ENCODE data around the gene FGFRL1. TPM values are rescaled to one million over a fixed set of nuclear protein-coding genes. Genes with fewer than 3 reads are reported as not detected.

The FGFRL1 gene
- polyA plus RNA-seq, 1 donor from 2014 or later = 0.97 TPM

DNA sequence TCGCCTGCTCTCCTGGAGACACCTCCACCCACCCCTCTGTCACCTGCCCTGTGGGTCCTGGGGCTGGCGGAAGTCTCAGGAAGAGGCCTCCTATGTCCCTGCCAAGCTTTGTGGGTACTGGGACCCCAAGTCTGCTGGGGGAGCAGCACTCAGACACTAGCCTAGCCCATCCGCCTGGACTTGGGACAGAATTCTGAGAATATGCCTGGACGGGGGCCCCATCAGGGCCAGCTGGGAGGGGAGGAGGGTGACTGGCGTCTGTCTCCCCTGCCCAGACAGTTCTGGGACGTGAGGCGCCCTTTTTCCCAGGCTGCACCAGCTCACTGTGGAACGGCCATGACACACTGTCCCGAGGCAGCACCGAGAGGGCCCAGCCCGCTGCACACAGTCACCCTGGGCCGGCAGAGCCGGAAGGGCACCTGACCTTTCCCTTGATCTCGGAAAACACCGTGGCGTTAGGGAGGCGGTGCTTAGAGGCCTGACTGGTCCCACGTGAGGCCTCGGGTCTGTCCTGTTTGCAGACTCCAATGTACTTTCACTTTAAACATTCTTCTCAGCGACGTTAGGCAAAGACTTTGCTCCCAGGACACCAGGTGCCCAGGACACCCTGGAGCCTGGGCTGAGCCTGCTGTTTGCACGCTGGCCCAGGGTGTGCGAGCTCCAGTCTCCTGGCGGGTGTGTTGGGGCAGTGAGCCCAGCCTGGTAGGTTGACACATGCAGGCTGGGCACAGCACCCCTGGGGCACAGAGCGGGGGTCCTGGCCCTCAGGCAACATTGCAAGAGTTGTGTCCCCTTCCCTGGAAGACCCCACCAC is 18.9 kb upstream of the FGFRL1 start:
- Histone ChIP-seq H2AFZ (ENCODE audit: low read depth, low read length) (no peak overlapping the region), H3F3A (ENCODE audit: insufficient read depth, low read length, poor library complexity, severe bottlenecking) (no peaks in the 10 kb centered on the region), H3K9me3 (ENCODE audit: low read length) (no peaks in the 10 kb centered on the region), H4K20me1 (ENCODE audit: insufficient read depth) (no peaks in the 10 kb centered on the region), H3K36me3 (ENCODE audit: insufficient read depth, low read length) (no peaks in the 10 kb centered on the region), H3K27me3 (ENCODE audit: insufficient read depth, low read depth, low read length) (peaks cover 9% of the 10 kb centered on the region), H3K9me2 (ENCODE audit: insufficient read depth, low read length) (no peaks in the 10 kb centered on the region), H3K79me2 (replicated peaks; ENCODE audit: insufficient read depth, low read length) (no peaks in the 10 kb centered on the region), H3K4me2 (ENCODE audit: low read length) (no peak overlapping the region), H3K9ac (ENCODE audit: low read length) (no peak overlapping the region), H3K4me3 (ENCODE audit: low read length) (no peak overlapping the region), H3K27ac (ENCODE audit: low read length) (no peak overlapping the region)
- TF ChIP-seq, protein P1, sequence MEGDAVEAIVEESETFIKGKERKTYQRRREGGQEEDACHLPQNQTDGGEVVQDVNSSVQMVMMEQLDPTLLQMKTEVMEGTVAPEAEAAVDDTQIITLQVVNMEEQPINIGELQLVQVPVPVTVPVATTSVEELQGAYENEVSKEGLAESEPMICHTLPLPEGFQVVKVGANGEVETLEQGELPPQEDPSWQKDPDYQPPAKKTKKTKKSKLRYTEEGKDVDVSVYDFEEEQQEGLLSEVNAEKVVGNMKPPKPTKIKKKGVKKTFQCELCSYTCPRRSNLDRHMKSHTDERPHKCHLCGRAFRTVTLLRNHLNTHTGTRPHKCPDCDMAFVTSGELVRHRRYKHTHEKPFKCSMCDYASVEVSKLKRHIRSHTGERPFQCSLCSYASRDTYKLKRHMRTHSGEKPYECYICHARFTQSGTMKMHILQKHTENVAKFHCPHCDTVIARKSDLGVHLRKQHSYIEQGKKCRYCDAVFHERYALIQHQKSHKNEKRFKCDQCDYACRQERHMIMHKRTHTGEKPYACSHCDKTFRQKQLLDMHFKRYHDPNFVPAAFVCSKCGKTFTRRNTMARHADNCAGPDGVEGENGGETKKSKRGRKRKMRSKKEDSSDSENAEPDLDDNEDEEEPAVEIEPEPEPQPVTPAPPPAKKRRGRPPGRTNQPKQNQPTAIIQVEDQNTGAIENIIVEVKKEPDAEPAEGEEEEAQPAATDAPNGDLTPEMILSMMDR (IDR thresholded peaks at IDR 0.05; ENCODE audit: poor library complexity, severe bottlenecking) = no peak
- TF ChIP-seq TAF1 (IDR thresholded peaks at IDR 0.05; ENCODE audit: low read depth) (no peak), RAD21 (conservative IDR thresholded peaks at IDR 0.05) (no peak), POLR2AphosphoS5 (IDR thresholded peaks at IDR 0.05) (no peak), SMC3 (conservative IDR thresholded peaks at IDR 0.05; ENCODE audit: poor library complexity) (no peak), EZH2 (IDR thresholded peaks at IDR 0.05; ENCODE audit: borderline replicate concordance, insufficient read depth, low read length, poor library complexity, severe bottlenecking) (no peak), MXI1 (conservative IDR thresholded peaks at IDR 0.05; ENCODE audit: poor library complexity, severe bottlenecking) (no peak), EP300 (conservative IDR thresholded peaks at IDR 0.05; ENCODE audit: poor library complexity, severe bottlenecking) (no peak)
- TF ChIP-seq, protein P2, sequence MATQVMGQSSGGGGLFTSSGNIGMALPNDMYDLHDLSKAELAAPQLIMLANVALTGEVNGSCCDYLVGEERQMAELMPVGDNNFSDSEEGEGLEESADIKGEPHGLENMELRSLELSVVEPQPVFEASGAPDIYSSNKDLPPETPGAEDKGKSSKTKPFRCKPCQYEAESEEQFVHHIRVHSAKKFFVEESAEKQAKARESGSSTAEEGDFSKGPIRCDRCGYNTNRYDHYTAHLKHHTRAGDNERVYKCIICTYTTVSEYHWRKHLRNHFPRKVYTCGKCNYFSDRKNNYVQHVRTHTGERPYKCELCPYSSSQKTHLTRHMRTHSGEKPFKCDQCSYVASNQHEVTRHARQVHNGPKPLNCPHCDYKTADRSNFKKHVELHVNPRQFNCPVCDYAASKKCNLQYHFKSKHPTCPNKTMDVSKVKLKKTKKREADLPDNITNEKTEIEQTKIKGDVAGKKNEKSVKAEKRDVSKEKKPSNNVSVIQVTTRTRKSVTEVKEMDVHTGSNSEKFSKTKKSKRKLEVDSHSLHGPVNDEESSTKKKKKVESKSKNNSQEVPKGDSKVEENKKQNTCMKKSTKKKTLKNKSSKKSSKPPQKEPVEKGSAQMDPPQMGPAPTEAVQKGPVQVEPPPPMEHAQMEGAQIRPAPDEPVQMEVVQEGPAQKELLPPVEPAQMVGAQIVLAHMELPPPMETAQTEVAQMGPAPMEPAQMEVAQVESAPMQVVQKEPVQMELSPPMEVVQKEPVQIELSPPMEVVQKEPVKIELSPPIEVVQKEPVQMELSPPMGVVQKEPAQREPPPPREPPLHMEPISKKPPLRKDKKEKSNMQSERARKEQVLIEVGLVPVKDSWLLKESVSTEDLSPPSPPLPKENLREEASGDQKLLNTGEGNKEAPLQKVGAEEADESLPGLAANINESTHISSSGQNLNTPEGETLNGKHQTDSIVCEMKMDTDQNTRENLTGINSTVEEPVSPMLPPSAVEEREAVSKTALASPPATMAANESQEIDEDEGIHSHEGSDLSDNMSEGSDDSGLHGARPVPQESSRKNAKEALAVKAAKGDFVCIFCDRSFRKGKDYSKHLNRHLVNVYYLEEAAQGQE (IDR thresholded peaks at IDR 0.05; ENCODE audit: borderline replicate concordance) = no peak

DNA sequence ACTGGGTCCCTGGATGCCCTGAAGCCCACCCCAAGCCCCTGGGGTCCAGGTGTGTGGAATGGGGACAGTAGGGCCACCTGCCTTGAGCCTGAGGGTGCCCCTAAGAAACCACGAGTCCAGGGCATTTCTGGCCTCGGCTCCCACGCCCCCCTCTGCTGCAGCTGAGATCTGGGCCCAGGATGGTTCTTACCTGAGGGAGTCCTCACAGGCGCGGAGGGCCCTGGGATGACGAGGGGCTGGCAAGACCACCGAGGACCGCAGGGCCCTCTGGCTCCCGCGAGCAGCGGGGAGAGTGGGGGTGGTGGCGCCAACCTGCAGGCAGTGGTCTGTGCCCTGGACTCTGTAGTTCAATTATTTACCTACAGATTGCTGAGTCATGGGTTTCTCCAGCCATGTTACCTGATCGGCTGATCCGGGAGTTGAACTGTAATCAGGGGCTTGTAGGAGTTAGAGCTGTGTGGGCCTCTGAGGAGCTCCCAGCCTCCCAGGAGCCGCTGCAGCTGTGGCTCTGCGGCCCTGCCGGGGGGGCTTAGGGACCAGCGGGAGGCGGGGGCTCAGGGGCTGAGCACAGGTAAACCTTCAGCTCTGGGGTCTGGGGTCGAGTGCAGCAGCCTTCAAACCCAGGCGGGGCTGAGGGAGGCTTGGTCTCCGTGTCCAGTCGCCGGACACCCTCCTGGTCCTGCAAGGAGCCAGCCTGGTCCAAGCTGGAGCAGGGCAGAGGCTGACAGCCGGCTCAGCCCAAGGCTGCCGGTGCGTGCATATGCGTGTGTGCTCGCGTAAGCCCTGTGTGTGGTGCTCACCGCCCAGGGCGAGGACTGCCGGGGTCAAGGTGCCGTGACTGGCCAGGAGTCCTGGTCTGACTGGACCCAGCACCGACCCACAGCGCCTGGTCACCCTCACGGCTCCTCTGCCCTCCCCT is 18.1 kb upstream of the FGFRL1 start, which contains the start of gene SLC26A1:
SLC26A1 (minus strand) TSS at position 294 of the 919 bp plus-strand sequence. CDS start 1,701 bp downstream, outside the sequence.
- Histone ChIP-seq H2AFZ (ENCODE audit: low read depth, low read length) (no peak within 1 kb of the TSS), H3K4me2 (ENCODE audit: low read length) (no peak within 1 kb of the TSS), H3K79me2 (replicated peaks; ENCODE audit: insufficient read depth, low read length) (no peaks in the 10 kb centered on the region), H3K9ac (ENCODE audit: low read length) (no peak within 1 kb of the TSS), H3K9me2 (ENCODE audit: insufficient read depth, low read length) (no peaks in the 10 kb centered on the region), H3K27ac (ENCODE audit: low read length) (no peak within 1 kb of the TSS), H4K20me1 (ENCODE audit: insufficient read depth) (no peaks in the 10 kb centered on the region), H3F3A (ENCODE audit: insufficient read depth, low read length, poor library complexity, severe bottlenecking) (no peaks in the 10 kb centered on the region), H3K9me3 (ENCODE audit: low read length) (no peaks in the 10 kb centered on the region), H3K27me3 (ENCODE audit: insufficient read depth, low read depth, low read length) (peaks cover 18% of the 10 kb centered on the region), H3K4me3 (ENCODE audit: low read length) (no peak within 1 kb of the TSS), H3K36me3 (ENCODE audit: insufficient read depth, low read length) (no peaks in the 10 kb centered on the region)
- TF ChIP-seq TAF1 (IDR thresholded peaks at IDR 0.05; ENCODE audit: low read depth) = no peak
- TF ChIP-seq, protein P2 (IDR thresholded peaks at IDR 0.05; ENCODE audit: borderline replicate concordance) = no peak
- no peak for TF ChIP-seq EZH2 (IDR thresholded peaks at IDR 0.05; ENCODE audit: borderline replicate concordance, insufficient read depth, low read length, poor library complexity, severe bottlenecking)
- no peak for TF ChIP-seq POLR2AphosphoS5 (IDR thresholded peaks at IDR 0.05)
- no peak for TF ChIP-seq SMC3 (conservative IDR thresholded peaks at IDR 0.05; ENCODE audit: poor library complexity)
- no peak for TF ChIP-seq MXI1 (conservative IDR thresholded peaks at IDR 0.05; ENCODE audit: poor library complexity, severe bottlenecking)
- TF ChIP-seq EP300 (conservative IDR thresholded peaks at IDR 0.05; ENCODE audit: poor library complexity, severe bottlenecking) = no peak

All from neural cell (in vitro differentiated cells).